Hepatocyte (in vitro differentiated cells): Measurements from ENCODE around the gene MPIG6B. TPM values are rescaled to one million over a fixed set of nuclear protein-coding genes. Genes with fewer than 3 reads are reported as not detected.

Experiments
- DNase-seq: peaks from one replicate; pipeline ENCODE4 v3.0.0-alpha.2; 2016; ENCODE audit warnings: low spot score
- H2AFZ ChIP-seq: fragments of 200-600 bp; sonication (generic); 2 replicates; pipeline ENCODE4 v1.6.0; 2016; ENCODE audit warnings: antibody characterized with exemption, mild to moderate bottlenecking
- H3K27ac ChIP-seq: fragments of 200-600 bp; sonication (generic); 2 replicates; pipeline ENCODE4 v1.5.1; 2016; ENCODE audit warnings: mild to moderate bottlenecking
- H3K27me3 ChIP-seq: fragments of 200-600 bp; sonication (generic); 2 replicates; pipeline ENCODE4 v1.6.1; 2016
- H3K36me3 ChIP-seq: fragments of 200-600 bp; sonication (generic); replicated peaks from 2 replicates; pipeline ENCODE4 v1.5.1; 2016; ENCODE audit warnings: low read depth; ENCODE audit not compliant: insufficient read depth
- H3K4me1 ChIP-seq: fragments of 200-600 bp; sonication (generic); 2 replicates; pipeline ENCODE4 v1.5.1; 2016; ENCODE audit warnings: mild to moderate bottlenecking, moderate library complexity; ENCODE audit not compliant: insufficient read depth
- H3K4me2 ChIP-seq: fragments of 200-600 bp; sonication (generic); 2 replicates; pipeline ENCODE4 v1.6.0; 2016
- H3K4me3 ChIP-seq: fragments of 200-600 bp; sonication (generic); 2 replicates; pipeline ENCODE4 v1.5.1; 2016; ENCODE audit warnings: mild to moderate bottlenecking
- H3K79me2 ChIP-seq: fragments of 200-600 bp; sonication (generic); 2 replicates; pipeline ENCODE4 v1.6.0; 2017; ENCODE audit warnings: mild to moderate bottlenecking
- H3K9me2 ChIP-seq: fragments of 200-600 bp; sonication (generic); replicated peaks from 2 replicates; pipeline ENCODE4 v1.6.0; 2017; ENCODE audit warnings: mild to moderate bottlenecking; ENCODE audit not compliant: insufficient read depth
- H3K9me3 ChIP-seq: fragments of 200-600 bp; sonication (generic); 2 replicates; pipeline ENCODE4 v1.5.1; 2016; ENCODE audit warnings: low read depth, mild to moderate bottlenecking
- H4K20me1 ChIP-seq: fragments of 200-600 bp; sonication (generic); 2 replicates; pipeline ENCODE4 v1.6.0; 2016; ENCODE audit warnings: mild to moderate bottlenecking; ENCODE audit not compliant: insufficient read depth, poor library complexity, severe bottlenecking
- CTCF ChIP-seq: fragments of 200-600 bp; sonication (generic); IDR thresholded peaks from 2 replicates; pipeline ENCODE4 v1.5.1; 2016; ENCODE audit warnings: antibody characterized with exemption, mild to moderate bottlenecking; ENCODE audit not compliant: poor library complexity
- EZH2 ChIP-seq: fragments of 200-600 bp; sonication (generic); IDR thresholded peaks from 2 replicates; pipeline ENCODE4 v1.6.1; 2016; ENCODE audit warnings: antibody characterized with exemption, mild to moderate bottlenecking, borderline replicate concordance
- EZH2phosphoT487 ChIP-seq: fragments of 200-600 bp; sonication (generic); IDR thresholded peaks from one replicate; pipeline ENCODE4 v1.6.1; 2018; ENCODE audit warnings: antibody characterized with exemption, mild to moderate bottlenecking, low read depth, moderate library complexity; ENCODE audit not compliant: unreplicated experiment, severe bottlenecking
- WGBS: methylation state at CpG from one replicate; pipeline ENCODE4 v1.1.6; 2016; ENCODE audit warnings: low lambda C conversion rate; ENCODE audit errors: missing lambda C conversion rate; 5-methylcytosine and 5-hydroxymethylcytosine counted together
- polyA plus RNA-seq: library from polyadenylated mRNA; unstranded; fragments of >200 nt; fragmentation: Nextera tagmentation; extraction: Ambion mirVana; gene quantifications from 2 replicates; pipeline ENCODE4 v1.2.1, GENCODE V29; 2016
- total RNA-seq: library from RNA; depleted of rRNA; stranded (reverse); fragments of >200 nt; gene quantifications from 2 replicates; pipeline ENCODE4 v1.2.3, GENCODE V29; 2014

MPIG6B gene
- total and polyA plus RNA-seq, 2 experiments from 2014 or later: not detected

DNA sequence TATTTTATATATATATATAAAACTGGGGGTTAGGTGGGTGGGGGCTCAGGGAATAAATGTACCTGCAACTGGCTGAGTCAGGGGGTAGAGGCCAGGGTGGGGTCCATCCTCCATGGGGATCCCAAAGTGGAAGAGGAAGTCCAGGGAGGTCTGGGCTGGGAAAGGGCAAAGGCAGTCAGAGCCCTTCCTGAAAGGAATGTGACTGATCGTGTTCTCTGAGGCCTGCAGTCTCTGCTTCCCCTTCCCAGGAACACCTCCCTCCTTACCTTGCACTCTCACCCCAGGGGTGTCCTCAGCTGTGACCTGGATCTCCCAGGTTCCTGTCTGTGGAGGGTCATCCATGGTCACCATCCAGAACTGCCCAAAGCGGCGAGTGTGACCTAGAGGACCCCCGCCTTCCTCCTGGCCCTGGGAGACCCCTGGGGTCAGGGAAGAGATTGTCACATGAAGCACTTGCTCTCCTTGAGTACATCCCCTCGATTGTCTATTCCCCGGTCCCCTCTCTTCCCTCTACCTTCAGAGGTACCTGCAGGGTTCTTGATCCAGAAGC, 44.0 kb downstream of the MPIG6B start:
- Histone ChIP-seq H3K4me1 (peaks cover 8% of the 10 kb centered on the region), H4K20me1 (no peaks in the 10 kb centered on the region), H3K79me2 (no peaks in the 10 kb centered on the region), H3K9me2 (no peaks in the 10 kb centered on the region), H3K27ac (no peak overlapping the region), H2AFZ (no peak overlapping the region), H3K4me2 (no peak overlapping the region), H3K36me3 (no peaks in the 10 kb centered on the region), H3K27me3 (no peaks in the 10 kb centered on the region), H3K4me3 (no peak overlapping the region), H3K9me3 (no peaks in the 10 kb centered on the region)
- TF ChIP-seq EZH2 (no peak), CTCF (no peak), EZH2phosphoT487 (no peak)
- WGBS: 88% methylated on average over 6 of the region's 6 CpGs
- DNase-seq: no peak

DNA sequence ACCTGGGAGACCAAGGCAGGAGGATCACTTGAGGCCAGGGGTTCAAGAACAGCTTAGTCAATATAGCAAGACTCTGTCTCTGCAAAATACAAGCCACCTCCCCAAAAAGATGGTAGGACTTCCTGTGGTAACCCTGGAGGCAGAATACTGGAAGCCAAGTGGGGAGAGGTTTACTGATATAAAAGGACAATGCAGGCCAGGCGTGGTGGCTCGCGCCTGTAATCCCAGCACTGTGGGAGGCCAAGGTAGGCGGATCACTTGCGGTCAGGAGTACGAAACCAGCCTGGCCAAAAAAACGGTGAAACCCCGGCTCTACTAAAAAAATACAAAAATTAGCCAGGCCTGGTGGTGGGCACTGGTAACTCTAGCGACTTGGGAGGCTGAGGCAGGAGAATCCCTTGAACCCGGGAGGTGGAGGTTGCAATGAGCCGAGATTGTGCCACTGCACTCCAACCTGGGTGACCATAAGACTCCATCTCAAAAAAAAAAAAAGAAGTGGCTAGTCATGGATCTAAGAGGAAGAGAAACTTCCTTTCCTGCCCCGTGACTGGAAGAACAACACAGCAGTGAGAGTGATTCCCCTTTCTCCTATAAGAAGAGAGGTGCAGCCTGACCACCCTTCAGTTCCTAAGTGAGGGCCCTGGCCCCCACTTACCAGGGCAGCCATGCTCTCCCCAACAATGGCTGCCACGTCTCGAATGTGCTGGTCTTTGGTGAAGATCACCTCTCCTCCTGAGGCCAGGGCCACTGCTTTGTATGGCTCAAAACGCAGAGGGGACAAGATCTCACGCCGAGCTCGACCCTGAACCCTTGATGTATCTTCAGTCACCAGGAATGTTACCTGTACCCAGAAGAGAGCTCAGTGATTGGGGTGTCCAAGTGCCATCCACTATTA, 45.4 kb downstream of the MPIG6B start:
- H3K4me2 ChIP-seq: no peak overlapping the region
- H2AFZ ChIP-seq: no peak overlapping the region
- no peak overlapping the region for H3K27ac ChIP-seq
- TF ChIP-seq CTCF (no peak), EZH2phosphoT487 (no peak), EZH2 (no peak)
- H3K4me3 ChIP-seq: no peak overlapping the region
- H3K27me3 ChIP-seq: no peaks in the 10 kb centered on the region
- 91% methylated on average over 18 of the region's 18 CpGs for WGBS
- no peaks in the 10 kb centered on the region for H3K79me2 ChIP-seq
- no peaks in the 10 kb centered on the region for H3K9me3 ChIP-seq
- no peak for DNase-seq
- peaks cover 8% of the 10 kb centered on the region for H3K4me1 ChIP-seq
- H4K20me1 ChIP-seq: no peaks in the 10 kb centered on the region
- no peaks in the 10 kb centered on the region for H3K36me3 ChIP-seq
- H3K9me2 ChIP-seq: no peaks in the 10 kb centered on the region

- Histone ChIP-seq H3K36me3 (no peaks in the 10 kb centered on the region), H3K9me2 (no peaks in the 10 kb centered on the region), H3K79me2 (no peaks in the 10 kb centered on the region), H4K20me1 (no peaks in the 10 kb centered on the region), H2AFZ (no peak overlapping the region), H3K4me2 (no peak overlapping the region), H3K9me3 (no peaks in the 10 kb centered on the region), H3K4me1 (no peaks in the 10 kb centered on the region), H3K27me3 (no peaks in the 10 kb centered on the region), H3K4me3 (no peak overlapping the region), H3K27ac (no peak overlapping the region)
- WGBS: 73% methylated on average over 12 of the region's 12 CpGs
- no peak for TF ChIP-seq EZH2
- peak; percentile 54 for TF ChIP-seq CTCF
- TF ChIP-seq EZH2phosphoT487: no peak
- peak; percentile 76 for DNase-seq
Measured at GRCh38 chr6:31769684-31770371, 46.7 kb downstream of the MPIG6B start.
